Left lung (tissue), 10 donors: ENCODE results near the gene TAX1BP3. TPM values are rescaled to one million over a fixed set of nuclear protein-coding genes. Genes with fewer than 3 reads are reported as not detected.

Experiments used
- ATAC-seq: fragments of 200-7000 bp; cut with Tn5 transposase; one replicate; pipeline ENCODE4 v1.9.1; 2020; ENCODE audit warnings: moderate library complexity
- DNase-seq, 4 donors: peaks; one replicate each; pipeline ENCODE4 v3.0.0-alpha.2; 2013 to 2020
- H3K27ac ChIP-seq, 2 donors: fragments of 200-600 bp; sonication (generic) in 1 of 2; one replicate each; pipeline versions ENCODE4 v1.5.0 to v1.8.0; 2020 to 2021
- H3K27me3 ChIP-seq, 2 donors: fragments of 200-600 bp; sonication (generic) in 1 of 2; one replicate each; pipeline versions ENCODE4 v1.5.0 to v1.8.0; 2020 to 2021
- H3K36me3 ChIP-seq, 2 donors: fragments of 200-600 bp; sonication (generic) in 1 of 2; one replicate each; pipeline versions ENCODE4 v1.5.0 to v1.8.0; 2020 to 2021
- H3K4me1 ChIP-seq, 2 donors: fragments of 200-600 bp; one replicate each; pipeline ENCODE4 v1.8.0; 2021
- H3K4me3 ChIP-seq, 2 donors: fragments of 200-600 bp; sonication (generic) in 1 of 2; one replicate each; pipeline versions ENCODE4 v1.5.0 to v1.8.0; 2020 to 2021; ENCODE audit warnings: mild to moderate bottlenecking in 1 of 2
- H3K9me3 ChIP-seq, 2 donors: fragments of 200-600 bp; sonication (generic) in 1 of 2; one replicate each; pipeline versions ENCODE4 v1.5.0 to v1.8.0; 2020 to 2021
- CTCF ChIP-seq, 2 donors: fragments of 200-600 bp; sonication (generic) in 1 of 2; IDR thresholded peaks; one replicate each; pipeline versions ENCODE4 v1.5.0 to v1.8.0; 2021; ENCODE audit warnings: antibody characterized with exemption in 2 of 2
- intact Hi-C, 2 donors: fragments of 100-400 bp; cut with DNase I; formaldehyde crosslinking; loops; one replicate each; pipeline versions ENCODE4 v1.11.2 to v1.14.2; 2022
- polyA plus RNA-seq, 6 donors: library from polyadenylated mRNA; unstranded; fragments of 120-200 nt; gene quantifications; one replicate each; pipeline ENCODE4 v1.2.1, GENCODE V29; 2013; ENCODE audit not compliant: insufficient read length in 6 of 6
- total RNA-seq, 2 donors: library from RNA; stranded (reverse); fragmentation: NEBNext Ultra II Directional; extraction: Animal tissue kit (Norgen Biotek cat#: 25700); gene quantifications; one replicate each; pipeline ENCODE4 v1.2.1, GENCODE V29; 2021
- donor health status: DM: no; HTN: yes; CAD: no.
- donor health status: DM: no; HTN: no; CAD: no.

TAX1BP3 gene
- total and polyA plus RNA-seq, 8 donors = 65.2 to 194 (median 86.1) TPM

- H3K27me3 ChIP-seq = peaks cover 30 to 92% of the 10 kb centered on the region in 2 donors
- intact Hi-C loops = no loop called here
Measured at GRCh38 chr17:3692346-3692745, 24.0 kb upstream of the TAX1BP3 start.

GRCh38 chr17:3691617-3692067 is 23.3 kb upstream of the TAX1BP3 start:
- H3K4me1 ChIP-seq = peaks cover 4 to 18% of the 10 kb centered on the region in 2 donors
- H3K27me3 ChIP-seq = peaks cover 24 to 85% of the 10 kb centered on the region in 2 donors
- intact Hi-C loops = no loop called here
- DNase-seq = no peak
- no peak overlapping the region for H3K27ac ChIP-seq
- no peak for ATAC-seq
- H3K4me3 ChIP-seq = no peak overlapping the region
- no peaks in the 10 kb centered on the region for H3K36me3 ChIP-seq
- no peaks in the 10 kb centered on the region for H3K9me3 ChIP-seq
- no peak for TF ChIP-seq CTCF (IDR thresholded peaks at IDR 0.05)

More at GRCh38 chr17:3692346-3692745, 24.0 kb upstream of the TAX1BP3 start:
- Histone ChIP-seq H3K36me3 (no peaks in the 10 kb centered on the region), H3K9me3 (no peaks in the 10 kb centered on the region), H3K27ac (no peak overlapping the region), H3K4me3 (no peak overlapping the region), H3K4me1 (peaks cover 4 to 18% of the 10 kb centered on the region in 2 donors)
- ATAC-seq = no peak
- TF ChIP-seq CTCF (IDR thresholded peaks at IDR 0.05) = no peak
- no peak for DNase-seq

- ATAC-seq = no peak
- TF ChIP-seq CTCF (IDR thresholded peaks at IDR 0.05) = no peak
- intact Hi-C loops = no loop called here
- H3K4me1 ChIP-seq = peaks cover under 1 to 5% of the 10 kb centered on the region in 2 donors
- H3K9me3 ChIP-seq = no peaks in the 10 kb centered on the region
- H3K4me3 ChIP-seq = no peak overlapping the region
- DNase-seq = no peak
- H3K27me3 ChIP-seq = peaks cover 10 to 75% of the 10 kb centered on the region in 2 donors
- no peak overlapping the region for H3K27ac ChIP-seq
- no peaks in the 10 kb centered on the region for H3K36me3 ChIP-seq
Measured at GRCh38 chr17:3690094-3690715, 21.8 kb upstream of the TAX1BP3 start.

GRCh38 chr17:3689262-3690093 is 21.1 kb upstream of the TAX1BP3 start:
- no peaks in the 10 kb centered on the region for H3K4me1 ChIP-seq
- intact Hi-C loops = no loop called here
- no peak for TF ChIP-seq CTCF (IDR thresholded peaks at IDR 0.05)
- peaks cover 2 to 75% of the 10 kb centered on the region in 2 donors for H3K27me3 ChIP-seq
- ATAC-seq = no peak
- DNase-seq = no peak
- H3K27ac ChIP-seq = no peak overlapping the region
- H3K36me3 ChIP-seq = no peaks in the 10 kb centered on the region
- H3K4me3 ChIP-seq = no peak overlapping the region
- H3K9me3 ChIP-seq = no peaks in the 10 kb centered on the region

- no peak overlapping the region for H3K4me3 ChIP-seq
- H3K4me1 ChIP-seq = no peaks in the 10 kb centered on the region
- DNase-seq = no peak
- ATAC-seq = no peak
- peaks cover 0 to 75% of the 10 kb centered on the region in 2 donors for H3K27me3 ChIP-seq
- no peak for TF ChIP-seq CTCF (IDR thresholded peaks at IDR 0.05)
- intact Hi-C loops = no loop called here
- H3K9me3 ChIP-seq = no peaks in the 10 kb centered on the region
- H3K36me3 ChIP-seq = no peaks in the 10 kb centered on the region
- no peak overlapping the region for H3K27ac ChIP-seq
Measured at GRCh38 chr17:3688852-3689261, 20.5 kb upstream of the TAX1BP3 start.
